ENCODE measurements around the gene LRRC57. TPM values are rescaled to one million over a fixed set of nuclear protein-coding genes. Genes with fewer than 3 reads are reported as not detected.
"Not testable (repeated sequence)": the region's sequence is repeated elsewhere in the genome, so short reads cannot be mapped to it uniquely, and the experiment has no call there.

Gene LRRC57
- total RNA-seq, 4 donors from 2014 or later = 17.1 to 21.2 (median 18.6) TPM

GRCh38 chr15:42575188-42576039 lies 26.8 kb upstream of the LRRC57 start, which contains the start of gene STARD9:
Gene STARD9, plus strand, starts transcription at chr15:42575606. Its CDS starts 110 bp downstream, at chr15:42575716.
- Histone ChIP-seq H3K27me3 (no peaks in the 10 kb centered on the region), H3K9me3 (no peaks in the 10 kb centered on the region), H3K27ac (peak within 1 kb of the TSS; percentile 69 to 78 (median 72)), H3K36me3 (no peaks in the 10 kb centered on the region), H3K4me3 (replicated peaks in 1 of 3) (peak within 1 kb of the TSS; percentile 31 to 73 (median 48)), H3K4me1 (peaks cover 4 to 7% of the 10 kb centered on the region in 2 donors)
- no peak for TF ChIP-seq CTCF (IDR thresholded peaks at IDR 0.05)
- peak in 1 of 2 donors; percentile 59 for TF ChIP-seq POLR2A (IDR thresholded peaks at IDR 0.05)
- peak; percentile 98 for DNase-seq
- intact Hi-C loops (cut with DNase I) = no loop called here
- 1 to 2% methylated on average over 30 to 33 of the region's 95 CpGs for WGBS, 2 donors

GRCh38 chr15:42558739-42559138 lies 10.1 kb upstream of the LRRC57 start:
- TF ChIP-seq CTCF (IDR thresholded peaks at IDR 0.05) (no peak), POLR2A (IDR thresholded peaks at IDR 0.05) (no peak)
- no peak for DNase-seq
- Histone ChIP-seq H3K4me1 (no peaks in the 10 kb centered on the region), H3K9me3 (no peaks in the 10 kb centered on the region), H3K36me3 (peaks cover 13 to 29% of the 10 kb centered on the region in 2 donors), H3K4me3 (replicated peaks in 1 of 3) (no peak overlapping the region), H3K27me3 (no peaks in the 10 kb centered on the region), H3K27ac (no peak overlapping the region)
- 95 to 100% methylated on average over 3 of the region's 3 CpGs for WGBS, 2 donors
- intact Hi-C loops (cut with DNase I) = no loop called here

- peak; percentile 18 to 23 for DNase-seq
- WGBS, 2 donors = 94 to 96% methylated on average over 12 of the region's 12 CpGs
- H3K9me3 ChIP-seq; H3K4me3 ChIP-seq (replicated peaks in 1 of 3); intact Hi-C loops (cut with DNase I); H3K27me3 ChIP-seq; H3K27ac ChIP-seq; H3K4me1 ChIP-seq: not testable (repeated sequence)
- peaks cover 11 to 21% of the 10 kb centered on the region in 2 donors for H3K36me3 ChIP-seq
Measured at GRCh38 chr15:42556550-42557207, 8.1 kb upstream of the LRRC57 start.

GRCh38 chr15:42553554-42553953 lies 5.0 kb upstream of the LRRC57 start:
- intact Hi-C loops (cut with DNase I) = no loop called here
- Histone ChIP-seq H3K27ac (no peak overlapping the region), H3K27me3 (no peaks in the 10 kb centered on the region), H3K4me3 (replicated peaks in 1 of 3) (no peak overlapping the region), H3K36me3 (no peaks in the 10 kb centered on the region), H3K9me3 (no peaks in the 10 kb centered on the region), H3K4me1 (peaks cover 0 to 8% of the 10 kb centered on the region in 2 donors)
- TF ChIP-seq CTCF (IDR thresholded peaks at IDR 0.05) = no peak
- TF ChIP-seq POLR2A (IDR thresholded peaks at IDR 0.05) = no peak
- no peak for DNase-seq
- 95 to 97% methylated on average over 1 of the region's 1 CpG for WGBS, 2 donors

- intact Hi-C loops (cut with DNase I) = loop anchor here (5.0 kb wide), 1 partner anchor 58 kb away; the partner anchor contains the start of gene ZNF106
- Histone ChIP-seq H3K27me3 (no peaks in the 10 kb centered on the region), H3K4me1 (peaks cover 5 to 20% of the 10 kb centered on the region in 2 donors), H3K9me3 (no peaks in the 10 kb centered on the region), H3K36me3 (no peaks in the 10 kb centered on the region), H3K4me3 (replicated peaks in 1 of 3) (peak overlapping the region in 1 of 3 donors; percentile 89), H3K27ac (no peak overlapping the region)
- TF ChIP-seq POLR2A (IDR thresholded peaks at IDR 0.05) (no peak), CTCF (IDR thresholded peaks at IDR 0.05) (no peak)
- 78% methylated on average over 12 of the region's 12 CpGs for WGBS, 2 donors
- no peak for DNase-seq
Measured at GRCh38 chr15:42549741-42550392, 1.3 kb upstream of the LRRC57 start.
